ENCODE results near the gene ZNF584. TPM values are rescaled to one million over a fixed set of nuclear protein-coding genes. Genes with fewer than 3 reads are reported as not detected.
"Not testable (repeated sequence)": the region's sequence is repeated elsewhere in the genome, so short reads cannot be mapped to it uniquely, and the experiment has no call there.

The ZNF584 gene
- 10.9 TPM for polyA plus RNA-seq (2013, experiment 1 of 2; ENCODE audit: insufficient read length)
- 11.0 TPM for polyA plus RNA-seq (2013, experiment 2 of 2; ENCODE audit: insufficient read length)

GRCh38 chr19:58408152-58409009, at the start of gene ZNF584:
Gene ZNF584, plus strand, starts transcription at chr19:58408649. Its CDS starts 499 bp downstream, at chr19:58409148.
- peak; percentile 96 for DNase-seq

GRCh38 chr19:58361900-58362271, 46.6 kb upstream of the ZNF584 start:
- DNase-seq, result peak; percentile 51

- peak; percentile 97 for DNase-seq
Observed at GRCh38 chr19:58362272-58362994, 46.0 kb upstream of the ZNF584 start, which contains the start of gene ZNF497. Gene ZNF497, minus strand, starts transcription at chr19:58362751. Its CDS starts 5,116 bp downstream, at chr19:58357635.

DNA sequence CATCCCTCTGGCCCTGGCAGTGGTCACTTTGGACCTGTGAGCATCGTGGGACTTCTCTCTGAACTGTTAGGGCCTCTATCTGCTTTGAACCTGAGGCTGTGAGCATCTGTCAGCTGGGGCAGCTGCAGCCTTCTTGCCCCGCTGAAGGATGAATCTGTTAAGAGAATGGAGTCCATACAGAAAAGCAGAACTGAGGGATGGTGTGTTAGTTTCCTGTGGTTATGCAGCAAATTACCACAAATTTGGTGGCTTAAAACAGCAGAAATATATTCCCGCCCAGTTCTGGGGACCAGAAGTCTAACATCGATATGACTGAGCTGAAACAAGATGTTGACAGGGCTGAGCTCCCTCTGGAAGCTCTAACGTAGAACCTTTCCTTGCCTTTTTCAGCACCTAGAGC, 44.3 kb upstream of the ZNF584 start:
- DNase-seq, result no peak

DNA sequence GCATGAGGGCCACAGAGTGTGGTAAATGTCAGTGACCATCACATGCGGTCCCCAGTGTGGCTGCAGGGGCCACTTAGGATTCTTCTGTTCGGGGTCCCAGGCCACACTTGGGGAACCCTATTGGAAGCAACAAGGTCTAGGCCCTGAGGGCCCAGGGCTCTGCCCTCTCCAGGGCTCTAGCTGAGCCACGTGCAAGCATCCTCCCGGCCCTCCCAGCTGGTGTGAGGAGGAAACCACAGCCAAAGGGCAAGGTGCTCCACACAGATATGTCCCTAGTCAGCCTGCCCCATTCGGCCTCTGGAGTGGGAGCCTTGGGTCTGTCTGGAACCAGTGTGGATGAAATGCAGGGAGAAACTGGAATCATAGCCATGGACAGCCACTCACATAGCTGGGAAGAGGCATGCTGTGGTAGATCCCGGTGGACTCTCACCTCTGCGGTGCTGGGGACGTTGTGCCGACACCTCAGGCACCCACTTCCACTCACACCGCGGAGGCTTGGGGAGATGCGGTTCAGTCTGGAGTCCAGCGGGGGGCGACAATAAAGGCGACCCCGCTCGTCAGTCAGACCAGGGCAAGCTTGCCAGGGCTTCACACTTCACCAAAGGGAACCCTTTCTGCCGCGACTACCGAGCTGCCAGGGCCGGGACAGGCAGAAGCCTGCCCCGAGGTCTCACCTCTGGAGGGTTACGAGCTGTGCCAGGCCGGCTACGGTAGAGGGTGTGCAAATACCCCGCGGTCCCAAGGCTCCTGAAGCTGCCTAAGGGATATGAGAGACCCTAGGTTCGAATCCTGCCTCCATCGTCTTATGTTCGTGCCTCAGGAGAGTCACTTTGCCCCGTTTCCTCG, 41.6 kb upstream of the ZNF584 start:
- DNase-seq, result no peak

DNA sequence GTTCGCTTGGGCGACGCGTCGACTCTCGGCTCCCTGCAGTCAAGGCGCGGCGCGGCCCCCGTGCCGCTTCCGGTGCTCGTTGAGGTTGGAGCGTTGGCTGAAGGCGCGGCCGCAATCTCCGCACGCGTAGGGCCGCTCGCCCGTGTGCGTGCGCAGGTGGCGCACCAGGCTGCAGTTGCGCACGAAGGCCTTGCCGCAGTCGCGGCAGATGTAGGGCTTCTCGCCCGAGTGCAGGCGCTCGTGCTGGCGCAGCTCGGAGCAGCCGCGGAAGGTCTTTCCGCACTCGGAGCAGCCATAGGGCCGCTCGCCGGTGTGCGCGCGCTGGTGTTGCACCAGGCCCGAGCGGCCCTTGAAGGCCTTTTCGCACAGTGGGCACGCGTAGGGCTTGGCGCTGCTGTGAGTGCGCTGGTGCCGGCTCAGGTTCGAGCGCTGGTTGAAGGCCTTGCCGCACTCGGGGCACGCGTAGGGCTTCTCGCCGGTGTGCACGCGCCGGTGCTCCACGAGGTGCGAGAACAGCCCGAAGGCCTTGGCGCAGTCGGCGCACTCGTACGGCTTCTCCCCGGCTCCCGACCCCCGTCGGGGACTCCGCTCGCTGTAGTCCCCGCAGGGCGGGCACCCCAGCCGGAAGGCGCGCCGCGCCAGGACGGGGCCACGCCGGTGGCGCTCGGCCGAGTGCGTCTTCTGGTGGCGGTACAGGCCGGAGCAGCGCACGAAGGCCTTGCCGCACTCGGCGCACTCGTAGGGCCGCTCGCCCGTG, 40.6 kb upstream of the ZNF584 start:
- DNase-seq, result no peak

DNA sequence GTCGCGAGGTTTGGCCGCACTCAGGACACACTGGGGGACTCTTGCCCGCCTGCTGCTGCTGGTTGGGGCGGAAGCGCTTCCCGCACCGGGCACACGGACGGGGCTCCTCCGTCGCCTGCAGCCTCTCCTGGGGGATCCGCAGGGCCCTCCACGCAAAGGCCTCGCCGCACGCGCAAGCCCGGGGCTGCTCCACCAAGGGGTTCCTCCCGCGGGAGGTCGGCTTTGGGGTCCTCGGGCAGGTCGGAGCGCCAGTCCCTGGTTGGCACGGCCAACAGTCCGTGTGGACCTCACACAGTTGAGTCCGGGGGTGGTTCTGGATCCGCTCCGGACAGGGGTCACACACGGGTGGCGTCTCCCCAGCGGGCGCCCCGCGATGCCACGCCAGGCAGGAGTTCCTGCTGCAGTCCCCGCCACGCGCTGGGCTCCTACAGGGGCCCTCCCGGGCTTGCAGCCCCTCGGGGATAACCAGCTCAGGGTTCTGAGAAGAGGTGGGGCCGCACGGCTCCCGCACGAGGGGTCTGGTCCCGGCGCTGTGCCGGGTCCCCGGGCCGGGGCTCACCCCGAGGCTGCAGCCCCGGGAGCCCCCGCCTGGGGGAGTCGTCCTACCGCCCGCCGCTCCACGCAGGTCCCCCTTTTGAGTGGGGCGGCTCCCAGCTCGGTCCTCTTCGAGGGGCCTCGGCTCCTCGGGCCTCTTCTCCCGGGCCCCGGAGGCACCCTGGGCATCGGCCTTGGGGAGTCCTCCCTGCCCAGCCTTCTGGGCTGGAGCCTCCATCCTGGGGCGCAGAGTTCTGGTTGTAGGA, 39.7 kb upstream of the ZNF584 start:
- DNase-seq, result no peak

- DNase-seq, result no peak
Observed at GRCh38 chr19:58372311-58373133, 35.9 kb upstream of the ZNF584 start.

- DNase-seq, result no peak
Observed at GRCh38 chr19:58374200-58374599, 34.2 kb upstream of the ZNF584 start.

DNA sequence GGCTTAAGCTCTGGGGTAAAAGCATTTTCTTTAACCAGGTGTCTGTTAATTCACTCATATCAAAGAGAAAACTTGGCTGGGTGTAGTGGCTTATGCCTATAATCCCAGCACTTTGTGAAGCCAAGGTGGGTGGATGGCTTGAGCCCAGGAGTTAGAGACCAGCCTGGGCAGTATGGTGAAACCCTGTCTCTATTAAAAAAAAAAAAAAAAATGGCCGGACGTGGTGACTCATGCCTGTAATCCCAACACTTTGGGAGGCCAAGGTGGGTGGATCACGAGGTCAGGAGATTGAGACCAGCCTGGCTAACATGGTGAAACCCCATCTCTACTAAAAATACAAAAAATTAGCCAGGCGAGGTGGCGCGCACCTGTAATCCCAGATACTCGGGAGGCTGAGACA, 31.7 kb upstream of the ZNF584 start:
- DNase-seq, result not testable (repeated sequence)

DNA sequence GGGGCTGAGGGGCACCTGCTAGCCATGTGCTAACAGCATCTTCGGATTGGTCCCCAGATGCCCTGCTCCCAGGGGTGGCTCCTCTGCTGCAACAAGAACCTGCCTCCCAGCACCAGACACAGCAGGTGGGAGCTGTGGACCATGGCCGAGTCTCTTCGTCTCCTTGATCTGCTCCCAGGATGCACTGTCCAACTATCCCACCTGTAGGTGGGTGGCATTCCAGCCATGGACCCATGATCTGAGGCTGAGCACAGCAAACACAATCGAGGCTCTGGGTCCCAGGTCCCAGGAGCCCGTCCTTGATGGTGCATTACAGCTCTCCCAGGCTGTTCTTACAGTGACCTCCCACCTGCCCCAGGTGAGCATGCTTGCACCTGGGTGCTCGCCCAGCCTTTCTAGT, 29.2 kb upstream of the ZNF584 start:
- DNase-seq, result no peak

DNA sequence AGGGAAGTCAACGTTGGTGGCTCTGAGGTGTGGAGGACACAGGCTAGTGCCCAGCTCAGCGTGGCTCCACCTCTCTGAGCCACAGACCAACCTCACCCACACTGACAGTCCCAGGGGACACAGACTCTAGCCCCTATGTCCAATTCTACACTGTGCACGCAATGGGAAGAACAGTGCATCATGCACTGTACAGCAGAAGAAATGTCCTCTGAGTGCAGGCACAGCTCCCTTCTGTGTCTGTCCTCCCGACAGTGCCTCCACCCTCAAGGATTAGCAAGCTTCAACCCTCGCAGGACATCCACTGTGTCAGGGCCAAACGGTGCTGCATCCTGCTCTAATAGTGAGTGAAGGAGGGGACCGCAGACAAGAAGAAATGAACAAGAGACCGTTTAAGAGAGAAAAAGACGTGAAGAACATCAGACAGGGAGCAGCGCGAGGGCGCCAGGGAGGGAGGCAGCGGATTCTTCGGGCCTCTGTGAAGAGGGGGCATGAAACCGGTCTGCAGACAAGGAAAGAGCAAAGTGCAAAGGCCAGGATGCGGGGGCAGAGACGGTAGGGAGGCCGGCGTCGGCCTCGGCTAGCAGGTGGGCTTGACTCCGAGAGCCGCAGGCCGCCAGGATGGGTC, 28.3 kb upstream of the ZNF584 start:
- DNase-seq, result no peak

GRCh38 chr19:58380662-58381459, 27.6 kb upstream of the ZNF584 start, which contains the start of gene ZNF837:
Gene ZNF837, minus strand, starts transcription at chr19:58381030. Its CDS starts 11,698 bp downstream, at chr19:58369332.
- peak; percentile 100 for DNase-seq

GRCh38 chr19:58381460-58382212, 26.8 kb upstream of the ZNF584 start:
- DNase-seq, result no peak

- no peak for DNase-seq
Observed at GRCh38 chr19:58382997-58383603, 25.3 kb upstream of the ZNF584 start.

DNA sequence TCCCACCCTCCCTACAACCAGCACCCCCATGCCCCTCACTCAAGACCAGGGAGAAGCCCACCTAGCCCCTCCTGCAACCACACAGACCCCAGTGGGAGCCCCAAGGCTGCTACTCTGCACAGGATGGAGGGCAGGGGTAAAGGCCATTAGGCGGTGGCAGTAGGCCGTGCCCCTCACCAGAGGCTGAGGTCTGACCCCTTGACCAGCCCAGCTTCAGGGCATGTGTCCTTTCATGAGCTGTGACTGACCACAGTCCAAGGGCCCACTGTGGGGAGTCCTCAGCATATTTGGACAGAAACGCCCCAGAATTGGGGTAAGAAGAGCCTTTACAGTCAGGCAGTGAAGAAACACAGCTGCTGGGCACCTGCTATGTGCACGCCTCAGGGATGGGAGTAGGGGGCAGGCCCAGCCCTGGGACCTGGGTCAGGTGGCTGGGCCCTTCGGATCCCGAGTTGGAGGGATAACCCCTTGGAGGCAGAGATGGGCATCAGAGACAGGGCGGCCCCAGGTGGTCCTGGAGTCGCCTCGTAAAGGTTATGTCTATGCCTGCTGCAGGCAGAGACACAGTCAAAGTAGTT, 23.0 kb upstream of the ZNF584 start:
- DNase-seq, result no peak
